Ishikawa (cell line): ENCODE data around the gene GARNL3.

Source experiments
- CREB1 ChIP-seq: IDR thresholded peaks from 2 replicates; pipeline ENCODE4 v1.6.1; 2012; ENCODE audit warnings: low read depth
- EP300 ChIP-seq: IDR thresholded peaks from 2 replicates; pipeline ENCODE4 v1.6.1; 2012; ENCODE audit warnings: borderline replicate concordance
- RAD21 ChIP-seq: IDR thresholded peaks from 2 replicates; pipeline ENCODE4 v1.6.1; 2012; ENCODE audit warnings: low read depth
- TAF1 ChIP-seq: IDR thresholded peaks from 2 replicates; pipeline ENCODE4 v1.6.1; 2012; ENCODE audit warnings: low read depth, mild to moderate bottlenecking
- TEAD4 ChIP-seq: IDR thresholded peaks from 2 replicates; pipeline ENCODE4 v1.6.1; 2012
- YY1 ChIP-seq: IDR thresholded peaks from 2 replicates; pipeline ENCODE4 v1.6.1; 2012; ENCODE audit warnings: low read depth
- TF ChIP-seq, protein P1 (sequence below): IDR thresholded peaks from 2 replicates; pipeline ENCODE4 v1.6.1; 2012
- TF ChIP-seq, protein P2 (sequence below): IDR thresholded peaks from 2 replicates; pipeline ENCODE4 v1.6.1; 2012
- TF ChIP-seq, protein P3 (sequence below): IDR thresholded peaks from 2 replicates; pipeline ENCODE4 v1.6.1; 2012; ENCODE audit warnings: low read depth, mild to moderate bottlenecking

DNA sequence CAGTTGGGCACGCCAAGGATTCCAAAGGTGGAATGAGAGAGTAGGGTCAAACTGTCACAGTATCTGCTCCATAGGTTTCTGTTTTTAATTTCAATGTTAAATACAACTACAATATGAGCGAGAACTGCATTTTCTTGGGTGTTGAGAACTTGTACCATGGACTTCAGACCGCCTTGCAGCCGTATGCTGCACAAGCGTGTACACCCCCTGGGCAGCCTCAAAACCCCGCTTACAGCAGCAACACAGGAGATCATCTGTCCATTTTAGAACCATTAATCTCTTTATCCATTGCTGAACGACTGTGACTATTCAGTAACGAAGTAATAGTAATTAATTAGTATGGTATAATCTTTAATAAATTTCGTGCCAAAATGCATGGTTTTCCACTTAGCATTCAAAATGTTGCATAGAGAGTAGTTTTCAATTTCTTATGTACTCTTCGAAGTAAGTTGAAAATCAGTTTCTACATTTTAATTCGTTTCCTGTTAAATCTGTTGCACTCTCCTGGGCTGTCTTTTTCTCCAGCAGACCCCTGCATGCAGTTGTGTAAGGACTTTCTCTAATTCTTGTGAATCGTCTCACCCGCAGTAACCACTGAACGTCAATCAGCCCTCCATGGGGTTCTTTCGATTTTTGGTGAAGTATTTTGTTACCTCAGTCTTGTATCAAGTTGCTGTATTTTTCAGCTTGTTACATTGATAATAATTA lies 42.0 kb upstream of the GARNL3 start:
- TF ChIP-seq EP300 (no peak), CREB1 (no peak), RAD21 (no peak), TEAD4 (no peak), TAF1 (no peak), YY1 (no peak)
- TF ChIP-seq, protein P1, sequence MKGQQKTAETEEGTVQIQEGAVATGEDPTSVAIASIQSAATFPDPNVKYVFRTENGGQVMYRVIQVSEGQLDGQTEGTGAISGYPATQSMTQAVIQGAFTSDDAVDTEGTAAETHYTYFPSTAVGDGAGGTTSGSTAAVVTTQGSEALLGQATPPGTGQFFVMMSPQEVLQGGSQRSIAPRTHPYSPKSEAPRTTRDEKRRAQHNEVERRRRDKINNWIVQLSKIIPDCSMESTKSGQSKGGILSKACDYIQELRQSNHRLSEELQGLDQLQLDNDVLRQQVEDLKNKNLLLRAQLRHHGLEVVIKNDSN: no peak
- TF ChIP-seq, protein P2, sequence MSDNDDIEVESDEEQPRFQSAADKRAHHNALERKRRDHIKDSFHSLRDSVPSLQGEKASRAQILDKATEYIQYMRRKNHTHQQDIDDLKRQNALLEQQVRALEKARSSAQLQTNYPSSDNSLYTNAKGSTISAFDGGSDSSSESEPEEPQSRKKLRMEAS: no peak
- TF ChIP-seq, protein P3, sequence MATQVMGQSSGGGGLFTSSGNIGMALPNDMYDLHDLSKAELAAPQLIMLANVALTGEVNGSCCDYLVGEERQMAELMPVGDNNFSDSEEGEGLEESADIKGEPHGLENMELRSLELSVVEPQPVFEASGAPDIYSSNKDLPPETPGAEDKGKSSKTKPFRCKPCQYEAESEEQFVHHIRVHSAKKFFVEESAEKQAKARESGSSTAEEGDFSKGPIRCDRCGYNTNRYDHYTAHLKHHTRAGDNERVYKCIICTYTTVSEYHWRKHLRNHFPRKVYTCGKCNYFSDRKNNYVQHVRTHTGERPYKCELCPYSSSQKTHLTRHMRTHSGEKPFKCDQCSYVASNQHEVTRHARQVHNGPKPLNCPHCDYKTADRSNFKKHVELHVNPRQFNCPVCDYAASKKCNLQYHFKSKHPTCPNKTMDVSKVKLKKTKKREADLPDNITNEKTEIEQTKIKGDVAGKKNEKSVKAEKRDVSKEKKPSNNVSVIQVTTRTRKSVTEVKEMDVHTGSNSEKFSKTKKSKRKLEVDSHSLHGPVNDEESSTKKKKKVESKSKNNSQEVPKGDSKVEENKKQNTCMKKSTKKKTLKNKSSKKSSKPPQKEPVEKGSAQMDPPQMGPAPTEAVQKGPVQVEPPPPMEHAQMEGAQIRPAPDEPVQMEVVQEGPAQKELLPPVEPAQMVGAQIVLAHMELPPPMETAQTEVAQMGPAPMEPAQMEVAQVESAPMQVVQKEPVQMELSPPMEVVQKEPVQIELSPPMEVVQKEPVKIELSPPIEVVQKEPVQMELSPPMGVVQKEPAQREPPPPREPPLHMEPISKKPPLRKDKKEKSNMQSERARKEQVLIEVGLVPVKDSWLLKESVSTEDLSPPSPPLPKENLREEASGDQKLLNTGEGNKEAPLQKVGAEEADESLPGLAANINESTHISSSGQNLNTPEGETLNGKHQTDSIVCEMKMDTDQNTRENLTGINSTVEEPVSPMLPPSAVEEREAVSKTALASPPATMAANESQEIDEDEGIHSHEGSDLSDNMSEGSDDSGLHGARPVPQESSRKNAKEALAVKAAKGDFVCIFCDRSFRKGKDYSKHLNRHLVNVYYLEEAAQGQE: no peak
